Measurements from ENCODE around the gene PHC1.

Gene PHC1

GRCh38 chr12:8949342-8950220 is 35.3 kb downstream of the PHC1 start, which contains the start of gene M6PR:
TSS of gene M6PR (minus strand) at chr12:8949645. CDS start at chr12:8946404, 3,241 bp downstream.
- DNase-seq (ENCODE audit: extremely low read depth in 1 of 2, low read depth in 1 of 2), result peak; percentile 86 to 90

- no peak for DNase-seq (ENCODE audit: extremely low read depth in 1 of 2, low read depth in 1 of 2)
These were observed 35.9 kb downstream of the PHC1 start for GRCh38 chr12:8950221-8950527.

- DNase-seq (ENCODE audit: extremely low read depth in 1 of 2, low read depth in 1 of 2), result no peak
These were observed 36.6 kb downstream of the PHC1 start for GRCh38 chr12:8950702-8951478.

GRCh38 chr12:8951744-8952143 is 37.4 kb downstream of the PHC1 start:
- DNase-seq (ENCODE audit: extremely low read depth in 1 of 2, low read depth in 1 of 2), result no peak

- DNase-seq (ENCODE audit: extremely low read depth in 1 of 2, low read depth in 1 of 2), result no peak
These were observed 39.6 kb downstream of the PHC1 start for GRCh38 chr12:8953773-8954402.

- no peak for DNase-seq (ENCODE audit: extremely low read depth in 1 of 2, low read depth in 1 of 2)
These were observed 41.8 kb downstream of the PHC1 start for GRCh38 chr12:8956073-8956472.

DNA sequence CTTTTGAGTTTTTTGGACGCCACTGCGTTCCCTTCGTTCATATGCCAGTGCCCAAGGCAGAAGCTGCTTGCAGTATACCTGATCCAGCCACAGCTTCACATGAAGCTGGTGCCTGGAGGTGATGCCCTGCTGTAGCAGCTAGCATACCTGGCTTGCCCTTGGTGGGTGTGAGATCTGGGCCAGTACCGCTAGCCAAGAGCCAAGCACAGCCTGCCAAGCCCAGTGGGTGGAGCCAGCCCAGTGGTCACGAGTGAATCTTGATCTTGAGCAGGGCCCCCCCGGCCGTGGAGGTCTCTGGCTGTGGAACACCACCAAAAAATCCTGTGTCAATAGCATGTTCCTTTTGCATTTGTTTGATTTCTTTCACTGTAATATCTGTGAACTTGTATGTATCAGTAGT is 42.5 kb downstream of the PHC1 start:
- no peak for DNase-seq (ENCODE audit: extremely low read depth in 1 of 2, low read depth in 1 of 2)

DNA sequence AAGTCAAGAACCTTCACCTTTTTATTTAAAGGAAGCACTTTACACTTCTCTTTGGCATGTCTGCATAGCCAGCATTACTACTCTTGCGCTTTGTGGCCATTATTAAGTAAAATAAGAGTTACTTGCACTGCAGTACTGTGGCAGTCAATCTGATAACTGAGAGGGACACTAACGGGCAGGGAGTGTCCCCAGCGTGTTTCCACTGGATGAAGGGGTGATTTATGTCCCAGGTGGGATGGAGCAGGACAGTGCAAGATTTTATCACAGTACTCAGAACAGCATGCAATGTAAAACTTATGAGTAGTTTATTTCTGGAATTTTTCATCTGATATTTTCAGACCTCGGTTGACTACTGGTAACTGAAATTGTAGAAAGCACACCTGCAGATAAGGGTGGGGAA is 43.3 kb downstream of the PHC1 start:
- DNase-seq (ENCODE audit: extremely low read depth in 1 of 2, low read depth in 1 of 2), result no peak

- DNase-seq (ENCODE audit: extremely low read depth in 1 of 2, low read depth in 1 of 2), result no peak
These were observed 43.8 kb downstream of the PHC1 start for GRCh38 chr12:8958066-8958465.

- DNase-seq (ENCODE audit: extremely low read depth in 1 of 2, low read depth in 1 of 2), result no peak
These were observed 45.9 kb downstream of the PHC1 start for GRCh38 chr12:8960176-8960575.

GRCh38 chr12:8968761-8969160 is 54.5 kb downstream of the PHC1 start:
- no peak for DNase-seq (ENCODE audit: extremely low read depth in 1 of 2, low read depth in 1 of 2)

GRCh38 chr12:8969861-8970411 is 55.6 kb downstream of the PHC1 start:
- no peak for DNase-seq (ENCODE audit: extremely low read depth in 1 of 2, low read depth in 1 of 2)

DNA sequence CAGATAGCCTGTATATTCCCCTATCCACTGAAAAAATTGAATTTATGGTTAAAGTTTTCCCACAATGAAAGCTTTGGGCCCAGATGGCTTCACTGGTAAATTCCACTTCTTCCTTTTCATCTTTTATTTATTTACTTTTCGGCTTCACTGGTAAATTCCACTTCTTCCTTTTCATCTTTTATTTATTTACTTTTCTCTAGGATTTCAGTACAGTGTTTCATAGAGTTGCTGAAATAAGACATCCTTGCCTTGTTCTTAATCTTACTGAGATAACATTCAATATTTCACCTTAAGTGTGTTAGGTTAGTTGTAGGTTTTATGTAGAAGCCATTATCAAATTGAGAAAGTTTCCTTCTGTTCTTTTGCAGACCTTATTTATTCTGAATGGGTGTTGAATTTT is 56.1 kb downstream of the PHC1 start:
- no peak for DNase-seq (ENCODE audit: extremely low read depth in 1 of 2, low read depth in 1 of 2)

GRCh38 chr12:8980137-8980536 is 65.8 kb downstream of the PHC1 start:
- DNase-seq (ENCODE audit: extremely low read depth in 1 of 2, low read depth in 1 of 2), result no peak

- no peak for DNase-seq (ENCODE audit: extremely low read depth in 1 of 2, low read depth in 1 of 2)
These were observed 71.0 kb downstream of the PHC1 start for GRCh38 chr12:8985213-8985754.

DNA sequence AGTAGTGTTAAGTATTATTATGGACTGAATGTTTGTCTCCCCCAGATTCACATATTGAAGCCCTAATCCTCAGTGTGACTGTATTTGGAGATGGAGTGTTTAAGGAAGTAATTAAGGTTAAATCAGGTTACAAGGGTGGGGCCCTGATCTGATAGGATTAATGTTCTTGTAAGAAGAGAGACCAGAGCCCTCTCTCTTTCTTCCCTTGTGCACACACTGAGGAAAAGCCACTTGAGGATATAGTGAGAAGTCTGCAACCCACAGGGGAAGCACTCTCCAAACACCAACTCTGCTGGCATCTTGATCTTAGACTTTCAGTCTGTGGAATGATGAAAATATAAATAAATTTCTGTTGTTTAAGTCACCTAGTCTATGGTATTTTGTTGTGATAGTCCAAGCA is 72.9 kb downstream of the PHC1 start:
- no peak for DNase-seq (ENCODE audit: extremely low read depth in 1 of 2, low read depth in 1 of 2)

GRCh38 chr12:8987685-8988084 is 73.4 kb downstream of the PHC1 start:
- DNase-seq (ENCODE audit: extremely low read depth in 1 of 2, low read depth in 1 of 2), result no peak

DNA sequence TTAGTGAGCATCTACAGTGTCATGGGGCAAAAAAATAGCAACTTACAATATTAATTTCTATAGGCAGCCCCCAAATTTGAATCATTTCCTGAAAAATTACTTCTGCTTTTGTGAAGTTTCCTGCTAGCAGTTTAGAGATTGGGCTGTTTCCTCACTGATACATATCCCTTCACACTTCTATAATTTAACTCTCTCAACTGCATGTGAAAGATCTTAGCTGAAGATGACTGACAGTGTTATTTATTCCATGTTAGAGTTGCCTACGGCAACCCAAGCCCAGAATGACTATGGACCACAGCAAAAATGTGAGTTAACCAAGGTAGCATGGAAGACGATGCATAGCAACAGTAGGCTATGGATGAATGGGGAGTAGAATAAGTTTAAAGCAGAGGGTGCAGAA is 75.1 kb downstream of the PHC1 start, which contains the start of gene KLRG1:
TSS of gene KLRG1 (plus strand) at position 134 of the 400 bp plus-strand sequence. CDS start at position 224, 90 bp downstream.
- DNase-seq (ENCODE audit: extremely low read depth in 1 of 2, low read depth in 1 of 2), result no peak

All from stimulated activated CD8-positive, alpha-beta memory T cell treated with anti-CD3 and anti-CD28 coated beads, Interleukin-7, amount 100 ng/mL, for 48 hours (primary cell).